HG03378 (cell line): ENCODE measurements around the gene PSMB5.
"Not testable (repeated sequence)": the region's sequence is repeated elsewhere in the genome, so short reads cannot be mapped to it uniquely, and the experiment has no call there.

Experiments used
- ATAC-seq: cut with Tn5 transposase; IDR thresholded peaks from one replicate; pipeline ENCODE4 v1.9.1; 2021; ENCODE audit warnings: mild to moderate bottlenecking, moderate library complexity; ENCODE audit not compliant: unreplicated experiment

PSMB5 gene

DNA sequence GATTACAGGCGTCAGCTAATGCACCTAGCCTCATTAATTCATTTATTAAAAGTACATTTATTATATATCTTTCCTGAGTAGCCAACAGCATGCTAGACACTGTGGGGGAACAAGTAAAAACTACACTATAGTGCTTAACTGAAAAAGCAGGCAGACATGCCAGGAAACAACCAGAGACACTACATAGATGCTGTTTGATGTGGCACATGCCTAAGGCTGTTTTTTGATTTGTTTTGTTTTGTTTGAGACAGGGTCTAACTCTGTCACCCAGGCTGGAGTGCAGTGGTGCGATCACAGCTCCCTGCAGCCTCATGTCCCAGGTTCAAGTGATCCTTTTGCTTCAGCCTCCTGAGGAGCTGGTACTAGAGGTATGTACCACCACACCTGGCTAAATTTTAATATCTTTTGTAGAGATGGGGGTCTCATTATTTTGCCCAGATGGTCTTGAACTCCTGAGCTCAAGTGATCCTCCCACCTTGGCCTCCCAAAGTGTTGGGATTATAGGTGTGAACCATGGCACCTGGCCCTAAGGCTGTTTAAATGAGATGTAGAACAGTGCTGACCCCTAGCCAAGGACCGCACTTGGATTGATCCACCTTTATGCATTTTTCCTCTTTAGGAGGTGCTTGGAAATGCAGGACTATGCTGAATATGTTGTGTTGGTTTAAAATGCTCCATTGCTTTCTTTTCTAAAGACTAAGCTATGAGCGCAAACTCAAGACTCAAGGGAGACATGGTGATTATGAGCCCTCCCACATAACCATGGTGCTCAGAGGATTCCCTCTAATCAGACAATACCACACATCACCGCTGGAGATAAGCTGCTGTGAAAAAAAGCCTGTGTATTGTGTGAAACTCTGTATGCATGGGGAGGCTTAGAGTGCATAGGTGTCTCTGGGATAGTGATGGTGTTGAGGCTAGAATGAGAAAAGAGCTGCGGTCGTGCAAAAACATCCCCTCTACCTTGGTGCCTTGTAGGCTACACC is 14.3 kb downstream of the PSMB5 start:
- no peak for ATAC-seq

DNA sequence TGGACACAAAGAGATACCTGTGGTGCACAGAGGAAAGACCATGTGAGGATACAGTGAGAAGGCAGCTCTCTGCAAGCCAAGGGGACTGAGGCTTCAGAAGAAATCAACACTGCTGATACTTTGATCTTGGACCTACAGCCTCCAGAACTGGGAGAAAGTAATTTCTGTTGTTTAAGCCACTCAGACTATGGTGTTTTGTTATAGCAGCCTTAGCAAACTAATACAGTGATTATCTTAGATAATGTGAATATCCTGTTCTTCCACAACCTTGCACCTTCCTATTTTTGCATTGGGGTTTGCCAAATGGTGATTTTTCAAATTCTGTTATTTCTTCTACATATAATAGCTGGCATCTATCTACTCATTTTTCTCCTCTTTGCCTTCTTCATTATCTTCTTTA is 16.6 kb downstream of the PSMB5 start:
- ATAC-seq: no peak

DNA sequence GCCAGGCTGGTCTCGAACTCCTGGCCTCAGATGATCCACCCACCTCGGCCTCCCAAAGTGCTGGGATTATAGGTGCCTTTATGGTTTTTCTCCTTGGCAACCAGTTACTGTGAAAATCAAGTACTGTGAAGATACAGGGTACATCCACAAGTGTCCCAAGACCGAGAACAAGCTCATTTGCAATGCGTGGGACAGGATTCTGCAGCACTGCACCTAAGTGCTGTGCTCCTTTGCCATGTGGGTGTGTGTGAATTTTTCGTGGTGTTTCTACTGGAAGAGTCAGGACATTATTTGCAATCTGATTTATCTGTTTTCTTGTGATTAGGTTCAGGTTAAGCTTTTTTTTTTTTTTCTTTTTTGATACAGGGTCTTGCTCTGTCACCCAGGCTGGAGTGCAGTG is 17.6 kb downstream of the PSMB5 start:
- ATAC-seq: no peak

DNA sequence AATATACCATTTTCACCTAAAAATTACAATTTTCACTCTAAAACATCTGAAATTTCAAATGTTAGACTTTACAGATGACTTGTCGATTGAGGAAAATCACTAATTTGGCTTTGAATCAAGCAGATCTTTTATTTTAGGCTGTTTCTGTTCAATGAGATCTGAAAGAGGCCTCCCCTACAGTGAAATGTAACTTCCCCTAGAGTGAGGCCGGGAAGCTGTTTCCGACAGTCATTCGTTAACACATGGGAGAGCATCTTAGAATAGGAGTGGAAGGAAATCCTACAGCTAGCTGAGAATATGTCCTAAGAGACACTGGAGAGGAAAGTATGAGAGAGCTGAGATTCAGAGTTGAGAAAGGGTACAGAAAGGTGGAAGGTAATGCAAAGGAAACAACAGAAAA is 19.1 kb downstream of the PSMB5 start:
- ATAC-seq: no peak

DNA sequence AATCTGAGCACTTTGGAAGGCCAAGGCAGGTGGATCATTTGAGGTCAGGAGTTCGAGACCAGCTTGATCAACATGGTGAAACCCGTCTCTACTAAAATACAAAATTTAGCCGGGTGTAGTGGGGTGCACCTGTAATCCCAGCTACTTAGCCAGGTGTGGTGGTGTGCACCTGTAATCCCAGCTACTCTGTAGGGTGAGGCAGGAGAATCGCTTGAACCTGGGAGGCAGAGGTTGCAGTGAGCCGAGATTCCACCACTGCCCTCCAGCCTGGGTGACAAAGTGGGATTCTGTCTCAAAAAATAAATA is 21.0 kb downstream of the PSMB5 start:
- ATAC-seq: not testable (repeated sequence)

DNA sequence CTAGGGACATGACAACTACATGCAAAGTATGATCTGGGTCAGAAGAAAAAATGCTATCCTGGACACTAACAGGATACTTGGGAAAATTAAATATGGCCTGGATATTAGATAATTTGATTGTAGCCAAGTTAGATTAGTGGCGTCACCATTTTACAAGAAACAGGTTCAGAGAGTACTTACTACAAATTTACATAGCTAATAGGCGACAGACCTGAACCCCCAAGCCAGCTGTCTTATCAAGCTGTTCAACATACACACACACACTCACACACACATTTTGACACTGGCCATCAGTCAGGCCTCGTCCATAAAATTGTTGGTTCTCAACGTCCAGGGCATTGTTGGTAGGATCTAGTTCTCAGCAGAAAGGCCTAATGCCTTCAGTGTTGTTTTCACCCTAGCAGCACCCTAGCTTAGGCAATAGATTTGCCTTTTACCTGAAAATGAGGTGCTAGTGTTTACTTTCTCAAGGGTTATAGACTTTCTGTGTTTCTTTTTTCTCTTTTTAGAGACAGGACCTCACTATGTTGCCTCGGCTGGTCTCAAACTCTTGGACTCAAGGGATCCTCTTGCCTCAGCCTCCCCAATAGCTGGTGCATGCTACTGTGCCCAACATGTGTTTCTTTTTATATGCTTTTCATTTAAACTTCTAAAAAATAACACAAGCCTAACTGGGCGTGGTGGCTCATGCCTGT is 21.5 kb downstream of the PSMB5 start:
- no peak for ATAC-seq

DNA sequence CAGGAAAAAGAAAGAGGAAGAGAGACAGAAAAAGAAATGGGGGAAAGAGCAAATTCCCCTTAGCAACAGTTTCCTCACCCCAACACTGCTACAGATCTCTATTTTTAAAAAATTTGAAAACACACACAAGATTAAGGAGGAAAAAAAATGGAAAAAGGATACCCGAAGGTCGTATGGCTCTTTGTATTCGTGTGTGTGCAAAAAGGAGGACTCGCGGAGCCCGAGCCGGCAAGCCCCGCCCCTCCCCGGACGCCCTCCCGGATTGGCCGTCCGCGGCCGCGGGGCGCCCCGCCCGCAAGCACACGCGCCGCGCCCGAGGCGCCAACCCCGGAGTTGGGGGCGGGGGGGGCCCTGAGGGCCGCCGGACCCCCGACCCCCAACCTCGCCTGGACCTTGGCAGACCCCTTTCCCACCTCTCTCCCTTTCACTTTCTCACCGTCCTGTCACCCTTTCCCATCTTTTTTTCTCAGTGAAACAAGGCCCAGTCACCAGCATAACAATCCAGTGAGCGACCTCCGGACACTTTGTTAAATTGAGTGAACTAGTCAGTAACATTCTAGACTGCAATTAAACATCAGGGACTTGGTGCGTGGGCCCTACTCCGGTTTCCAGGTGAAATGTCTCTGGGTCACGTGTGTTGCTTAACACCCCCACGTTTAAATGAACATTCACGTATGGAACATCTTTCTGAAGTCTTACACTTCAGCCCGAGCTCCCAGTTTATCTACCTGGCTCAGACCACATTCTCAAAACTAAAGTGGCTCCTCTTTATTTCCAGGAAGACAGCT is 24.6 kb downstream of the PSMB5 start, which contains the start of gene C14orf93:
Gene C14orf93 (minus strand): TSS at position 205 of the 788 bp plus-strand sequence. CDS start 11,120 bp downstream, outside the sequence.
- no peak for ATAC-seq

DNA sequence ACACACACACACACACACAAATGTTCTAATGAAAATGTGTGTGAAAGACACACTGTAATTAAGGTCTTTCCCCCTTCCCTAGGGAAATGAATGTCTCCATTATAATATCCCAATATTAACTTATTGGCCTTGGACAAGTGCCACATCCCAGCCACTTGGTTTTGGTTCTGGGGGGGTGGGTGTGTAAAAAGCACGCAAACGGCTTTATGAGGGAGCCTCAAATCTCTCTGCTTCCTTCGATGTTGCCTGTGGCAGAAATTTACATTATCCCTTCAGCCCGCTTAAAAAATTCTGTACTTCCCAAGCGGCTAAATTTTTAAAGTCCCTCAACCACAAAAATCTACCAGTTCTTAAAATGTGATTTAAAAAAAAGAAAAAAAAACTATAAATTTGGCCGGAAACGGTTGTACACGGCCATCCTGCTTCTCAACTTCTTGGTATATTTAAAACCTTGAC is 25.2 kb downstream of the PSMB5 start:
- no peak for ATAC-seq

DNA sequence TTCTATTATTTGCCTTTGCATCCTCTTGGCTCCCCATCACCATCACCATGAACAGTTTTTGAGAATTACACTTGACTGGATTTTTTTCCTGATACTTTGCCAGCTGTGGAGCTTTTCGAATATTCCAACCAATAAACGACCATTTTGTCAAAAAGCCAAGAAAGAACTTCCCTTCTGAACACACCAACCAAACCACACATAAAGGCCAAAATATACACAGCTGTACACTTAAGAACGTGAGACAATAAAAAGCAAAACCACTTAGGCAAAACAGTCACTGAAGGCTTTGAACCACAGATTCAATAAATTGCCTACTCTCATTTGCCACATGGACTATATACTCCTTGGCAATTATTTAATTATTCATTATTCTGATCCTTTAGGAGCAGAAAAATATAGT is 25.9 kb downstream of the PSMB5 start:
- ATAC-seq: no peak

DNA sequence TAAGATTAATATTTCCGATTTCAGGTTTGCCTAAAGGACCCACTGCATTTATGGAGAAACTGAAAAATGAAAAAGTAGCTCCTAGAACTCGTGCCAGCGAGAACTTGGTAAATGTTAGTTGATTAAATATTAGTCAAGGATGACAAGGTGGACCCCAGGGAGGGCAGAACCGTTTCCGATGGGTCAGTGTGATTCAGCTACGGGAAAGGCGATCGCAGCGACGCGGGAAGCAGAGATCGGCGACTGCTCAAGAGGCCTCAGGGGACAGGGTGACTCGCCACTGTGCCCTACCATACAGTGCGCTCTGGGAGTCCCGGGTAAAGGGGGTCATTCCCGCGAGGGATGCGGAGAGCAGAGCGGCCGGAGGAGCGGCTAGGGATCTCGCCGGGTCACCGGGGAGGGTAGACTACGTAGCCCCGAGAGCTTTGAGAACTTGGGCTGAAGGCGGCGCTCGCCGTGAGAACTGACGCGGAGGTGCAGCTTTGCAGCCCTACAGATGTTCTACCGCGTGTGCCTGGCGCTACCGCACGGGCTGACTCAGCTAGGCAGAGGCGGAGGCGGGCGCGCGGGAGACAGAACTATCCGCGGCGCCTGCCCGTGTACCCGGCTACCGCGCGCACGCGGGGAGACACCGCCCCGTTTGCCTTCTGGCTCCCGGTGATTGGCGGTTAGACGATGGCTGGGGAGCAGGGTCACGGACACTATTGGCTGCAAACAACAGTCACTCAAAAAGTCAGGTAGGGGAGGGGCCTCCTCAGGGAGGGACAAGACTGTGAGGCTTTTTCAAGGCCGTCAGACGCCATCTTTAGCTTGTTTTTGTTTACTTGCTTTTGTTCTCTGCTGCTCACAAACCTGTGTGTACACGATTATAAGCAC is 27.9 kb downstream of the PSMB5 start:
- peak; percentile 95 for ATAC-seq

DNA sequence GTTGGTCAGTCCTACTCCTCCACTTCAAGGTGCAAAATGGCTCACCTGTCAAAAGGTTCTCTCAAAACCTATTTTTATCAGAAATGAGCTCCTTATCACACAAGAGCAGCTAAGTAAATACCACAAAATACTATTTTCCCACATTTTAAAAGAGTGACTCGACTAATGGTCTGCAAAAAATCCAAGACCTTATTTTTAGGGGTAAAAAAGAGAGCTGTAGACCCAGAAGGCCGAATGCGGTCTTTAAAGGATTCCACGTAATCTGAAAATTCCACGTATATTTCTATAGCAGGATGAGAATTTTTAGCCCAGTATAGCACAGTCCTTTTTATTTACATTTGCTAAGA is 28.5 kb downstream of the PSMB5 start:
- no peak for ATAC-seq

DNA sequence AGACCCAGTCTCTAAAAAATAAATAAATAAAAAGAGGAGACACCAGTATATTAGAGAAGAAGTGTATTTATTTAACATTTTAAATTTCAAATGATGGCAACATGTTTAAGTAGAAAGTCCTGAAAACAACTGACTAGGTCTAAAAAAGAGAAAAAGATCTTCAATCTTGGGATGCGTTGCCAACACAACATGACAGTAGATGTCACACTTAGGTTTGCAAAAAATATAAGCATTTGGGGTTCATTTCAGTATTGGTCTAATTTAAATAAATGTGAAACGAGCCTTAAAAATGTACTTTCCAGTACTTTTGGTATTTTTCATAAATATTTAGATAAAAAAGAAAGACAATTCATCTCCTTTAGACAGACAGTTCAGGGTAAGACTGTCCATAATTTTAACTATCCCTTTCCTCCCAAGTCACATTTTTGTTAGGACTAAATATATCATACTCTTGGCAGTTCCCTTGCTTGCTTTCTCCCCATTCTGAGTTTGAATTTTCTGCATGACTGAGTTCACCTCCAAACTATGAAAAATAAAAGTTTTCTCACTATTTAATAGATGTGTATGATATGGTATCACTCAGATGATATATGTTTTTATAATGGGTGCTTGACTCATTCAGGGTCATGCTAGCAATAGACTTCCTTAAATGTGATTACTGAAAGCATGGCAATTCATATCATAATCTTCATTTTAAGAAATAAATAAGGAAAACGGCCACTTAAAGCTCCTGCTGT is 29.1 kb downstream of the PSMB5 start:
- no peak for ATAC-seq

DNA sequence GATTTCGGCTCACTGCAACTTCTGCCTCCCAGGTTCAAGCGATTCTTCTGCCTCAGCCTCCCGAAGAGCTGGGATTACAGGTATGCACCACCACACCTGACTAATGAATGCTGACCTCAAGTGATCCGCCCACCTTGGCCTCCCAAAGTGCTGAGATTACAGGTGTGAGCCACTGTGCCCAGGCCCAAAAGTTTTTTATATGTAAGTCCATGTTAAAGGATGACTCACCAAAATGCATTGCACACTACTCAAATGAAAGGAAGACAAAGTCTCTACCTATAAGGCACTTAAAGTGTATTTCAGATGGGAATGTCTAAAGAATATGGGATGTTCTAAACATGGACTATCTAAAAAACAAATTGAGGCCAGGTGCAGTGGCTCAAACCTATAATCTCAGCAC is 30.4 kb downstream of the PSMB5 start:
- ATAC-seq: not testable (repeated sequence)

DNA sequence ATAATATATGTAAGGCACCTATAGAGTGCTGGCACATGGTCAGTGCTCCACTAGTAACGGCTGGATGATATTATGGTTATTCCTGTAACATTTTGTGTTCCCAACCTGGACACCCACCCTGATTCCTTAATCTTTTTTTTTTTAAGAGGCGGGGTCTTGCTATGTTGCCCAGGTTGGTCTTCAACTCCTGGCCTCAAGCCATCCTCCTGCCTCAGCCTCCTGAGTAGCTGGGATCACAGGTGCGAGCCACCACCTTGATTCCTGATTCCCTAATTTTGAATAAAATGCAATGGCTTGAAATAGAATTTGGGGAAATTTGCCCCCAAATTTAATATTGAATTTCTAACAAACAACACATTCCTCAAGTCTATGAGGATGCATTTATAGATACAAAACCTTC is 32.1 kb downstream of the PSMB5 start:
- no peak for ATAC-seq

DNA sequence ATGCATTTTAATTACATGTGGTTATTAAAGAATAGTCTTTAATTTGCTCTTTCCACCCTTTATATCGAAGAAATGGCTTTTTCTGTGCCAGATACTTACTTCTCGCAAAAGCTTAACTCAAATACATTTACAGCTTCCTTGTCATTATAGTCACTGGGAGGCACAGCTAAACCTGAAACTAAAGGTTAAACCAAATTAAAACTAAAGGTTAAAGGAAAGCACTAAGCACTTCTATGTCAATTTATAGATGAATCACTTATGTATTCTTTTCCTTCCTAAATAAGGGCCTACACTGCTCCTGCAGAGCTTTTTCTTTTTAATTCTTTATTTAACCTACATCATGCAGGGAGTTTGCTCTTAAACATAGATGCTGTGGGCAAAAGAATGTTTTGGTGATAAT is 33.8 kb downstream of the PSMB5 start:
- ATAC-seq: no peak

DNA sequence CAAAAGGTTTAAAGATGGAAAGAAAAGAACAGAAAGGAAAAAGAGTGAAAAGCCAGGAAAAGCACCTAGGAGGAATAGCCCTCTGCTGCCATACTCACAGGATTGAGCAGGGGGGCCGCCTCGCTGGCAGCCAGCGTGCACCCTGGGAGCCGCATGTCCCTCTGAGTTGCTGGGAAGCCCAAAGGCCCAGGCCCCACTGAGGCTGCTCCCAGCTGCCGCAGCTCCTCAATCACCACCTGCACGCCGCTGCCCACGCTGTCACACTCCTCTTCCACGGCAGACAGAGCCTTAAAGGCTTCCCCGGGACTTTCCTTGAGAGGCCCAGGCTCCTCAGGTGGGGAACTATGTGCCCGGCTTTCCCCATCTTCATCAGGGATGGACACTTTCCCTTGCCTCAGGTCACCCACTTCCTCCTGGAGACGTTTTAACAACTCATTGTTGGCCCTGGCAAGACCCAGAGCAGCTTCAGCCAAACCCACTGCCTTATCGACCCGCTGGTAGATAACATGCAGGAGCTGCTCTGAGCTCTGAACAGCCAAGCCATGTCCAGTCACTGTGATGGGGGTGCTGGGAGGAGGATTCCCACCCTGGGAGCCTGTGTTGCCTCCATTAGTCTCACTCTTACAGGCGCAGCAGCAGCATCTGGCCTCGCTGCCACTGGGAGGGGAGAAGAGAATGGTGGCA is 36.2 kb downstream of the PSMB5 start:
- ATAC-seq: no peak

DNA sequence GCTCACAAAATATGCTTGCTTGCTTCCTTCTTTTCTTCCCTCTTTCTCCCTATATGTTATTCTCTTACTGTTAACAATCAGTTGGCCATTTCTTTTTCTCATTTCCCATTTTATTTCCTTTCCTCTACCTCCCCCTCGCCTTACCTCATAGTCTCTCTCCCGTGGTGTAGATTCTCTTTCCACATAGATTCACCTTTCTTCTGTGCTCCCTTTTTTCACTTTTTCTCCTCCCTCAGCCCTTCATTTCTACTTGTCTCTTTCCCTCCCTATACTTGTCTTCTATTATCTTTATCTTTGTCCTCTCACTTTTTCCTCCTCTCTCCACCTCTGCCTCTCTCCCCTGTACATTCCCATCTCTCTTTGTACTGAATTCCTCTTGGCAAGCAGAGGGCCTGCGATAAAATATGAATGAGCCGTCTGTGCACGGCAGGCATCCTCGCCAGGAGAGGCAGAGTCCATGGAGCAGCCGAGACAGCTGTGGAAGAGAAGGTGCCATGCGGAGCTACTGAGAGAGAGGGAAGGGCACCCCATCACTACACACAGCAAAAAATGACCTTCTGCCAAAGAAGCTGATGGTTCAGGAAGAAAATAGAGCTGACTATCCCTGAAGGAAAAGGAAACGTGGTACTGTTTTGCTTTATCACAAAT is 36.9 kb downstream of the PSMB5 start:
- no peak for ATAC-seq

DNA sequence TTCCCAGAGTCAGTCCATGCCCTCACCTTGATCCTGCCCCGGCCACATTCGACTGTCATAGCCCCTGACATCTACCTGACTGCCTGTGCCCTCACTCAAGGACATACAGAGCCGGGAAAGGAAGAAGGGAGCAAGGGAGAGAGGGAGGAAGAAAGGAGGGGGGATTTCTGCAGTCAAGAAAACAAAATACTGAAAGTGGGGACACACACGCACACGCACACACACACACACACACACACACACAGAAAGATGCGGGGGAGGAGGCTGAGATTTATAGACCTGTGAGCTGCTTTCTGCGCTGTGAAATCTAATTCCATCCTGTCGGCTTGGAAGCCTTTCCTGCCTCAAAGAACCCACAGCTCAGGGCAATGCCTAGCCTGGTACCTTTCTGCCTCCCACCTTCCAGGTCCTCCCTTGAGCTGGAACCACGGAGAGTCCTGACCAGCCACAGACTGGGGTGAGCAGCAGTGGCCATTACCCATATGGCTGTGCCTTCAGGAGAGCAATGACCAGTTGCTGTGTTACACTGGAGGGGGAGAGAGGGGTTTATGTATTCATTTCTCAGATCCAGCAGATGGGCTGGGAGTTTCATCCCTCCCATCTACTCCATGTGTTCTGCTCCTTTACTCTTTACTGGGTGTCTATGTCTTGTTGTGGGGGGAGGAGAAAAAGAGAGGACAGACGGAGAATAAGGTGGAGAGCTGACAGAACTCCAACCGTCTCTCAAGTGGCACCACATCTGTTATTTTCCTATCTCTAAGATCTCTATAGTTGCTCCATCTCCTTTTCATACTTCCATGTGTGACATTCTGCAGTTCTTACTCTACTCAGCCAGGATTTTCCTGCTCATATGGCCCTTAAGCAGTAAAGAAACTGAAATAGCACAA is 37.7 kb downstream of the PSMB5 start:
- no peak for ATAC-seq
